Esophagus squamous epithelium (tissue), 5 donors: Measurements from ENCODE around the gene CCDC61. TPM values are rescaled to one million over a fixed set of nuclear protein-coding genes. Genes with fewer than 3 reads are reported as not detected.
A peak's percentile ranks its signal among the peaks of the same experiment; 100 is the strongest.

Experiments used
- DNase-seq: peaks from one replicate; lab custom pipeline; 2025; lab: John Stamatoyannopoulos, UW
- H3K27ac ChIP-seq, 4 donors: fragments of 200-600 bp; sonication (generic); one replicate each; pipeline ENCODE4 v1.5.1; 2016 to 2019; ENCODE audit warnings: mild to moderate bottlenecking in 1 of 4
- H3K27me3 ChIP-seq, 4 donors: fragments of 200-600 bp; sonication (generic); 1 replicate in 3 of 4; 2 replicates in 1 of 4; pipeline versions ENCODE4 v1.5.1 to v1.6.0; 2017 to 2021; ENCODE audit warnings: antibody characterized with exemption in 1 of 4
- H3K36me3 ChIP-seq, 3 donors: fragments of 200-600 bp; sonication (generic); one replicate each; pipeline ENCODE4 v1.5.1; 2016 to 2019
- H3K4me1 ChIP-seq, 3 donors: fragments of 200-600 bp; sonication (generic); one replicate each; pipeline ENCODE4 v1.5.1; 2017 to 2019
- H3K4me3 ChIP-seq, 4 donors: fragments of 200-600 bp; sonication (generic); 1 replicate in 3 of 4; 2 replicates in 1 of 4; pipeline ENCODE4 v1.5.1; 2016 to 2019; ENCODE audit warnings: mild to moderate bottlenecking in 2 of 4, moderate library complexity in 1 of 4
- H3K9me3 ChIP-seq, 3 donors: fragments of 200-600 bp; sonication (generic); one replicate each; pipeline ENCODE4 v1.5.1; 2016 to 2019
- CTCF ChIP-seq, 6 experiments: fragments of 450-650 bp in 4 of 6; fragments of 200-600 bp in 2 of 6; sonication (generic) in 2 of 6; IDR thresholded peaks; one replicate each; pipeline ENCODE4 v1.5.1; 2016 to 2019; ENCODE audit warnings: antibody characterized with exemption in 6 of 6, mild to moderate bottlenecking in 4 of 6, moderate library complexity in 4 of 6
- POLR2A ChIP-seq, 4 donors: fragments of 450-650 bp; IDR thresholded peaks; one replicate each; pipeline ENCODE4 v1.6.1; 2017; ENCODE audit warnings: antibody characterized with exemption in 4 of 4, mild to moderate bottlenecking in 4 of 4, moderate library complexity in 3 of 4
- WGBS, 2 donors: methylation state at CpG; one replicate each; pipeline ENCODE4 v1.1.5; 2018; 5-methylcytosine and 5-hydroxymethylcytosine counted together
- intact Hi-C: fragments of 100-400 bp; cut with DNase I; formaldehyde crosslinking; loops from one replicate; pipeline ENCODE4 v1.15.0; 2022
- total RNA-seq, 4 donors: library from RNA; depleted of rRNA; stranded (reverse); fragments of >200 nt; gene quantifications; one replicate each; pipeline ENCODE4 v1.1.0, GENCODE V29; 2016
- donor health status: DM: yes; HTN: yes; CAD: no.

The CCDC61 gene
- total RNA-seq, 4 donors from 2014 or later, result 5.9 to 9.5 (median 7.4) TPM

GRCh38 chr19:45953676-45954075 lies 41.6 kb upstream of the CCDC61 start:
- intact Hi-C loops, result no loop called here

GRCh38 chr19:45954156-45954555 lies 41.1 kb upstream of the CCDC61 start:
- Histone ChIP-seq H3K9me3 (no peaks in the 10 kb centered on the region), H3K4me3 (no peak overlapping the region), H3K4me1 (peaks cover 5 to 23% (median 8%) of the 10 kb centered on the region in 3 donors), H3K27ac (no peak overlapping the region), H3K27me3 (peaks cover 0 to 85% (median 0%) of the 10 kb centered on the region in 4 donors), H3K36me3 (no peaks in the 10 kb centered on the region)
- TF ChIP-seq CTCF (IDR thresholded peaks at IDR 0.05) (no peak), POLR2A (IDR thresholded peaks at IDR 0.05) (no peak)
- DNase-seq, result no peak
- WGBS, 2 donors, result 25 to 34% methylated on average over 2 of the region's 9 CpGs
- intact Hi-C loops, result no loop called here

More at GRCh38 chr19:45953676-45954075, 41.6 kb upstream of the CCDC61 start:
- peaks cover 5 to 23% (median 8%) of the 10 kb centered on the region in 3 donors for H3K4me1 ChIP-seq
- TF ChIP-seq POLR2A (IDR thresholded peaks at IDR 0.05) (no peak), CTCF (IDR thresholded peaks at IDR 0.05) (no peak)
- no peaks in the 10 kb centered on the region for H3K36me3 ChIP-seq
- no peak overlapping the region for H3K27ac ChIP-seq
- peaks cover 0 to 81% (median 0%) of the 10 kb centered on the region in 4 donors for H3K27me3 ChIP-seq
- no peaks in the 10 kb centered on the region for H3K9me3 ChIP-seq
- WGBS, 2 donors, result 43 to 73% methylated on average over 1 of the region's 8 CpGs
- no peak overlapping the region for H3K4me3 ChIP-seq
- DNase-seq, result no peak

GRCh38 chr19:45955905-45956608 lies 39.2 kb upstream of the CCDC61 start:
- Histone ChIP-seq H3K4me1 (peaks cover 5 to 29% (median 8%) of the 10 kb centered on the region in 3 donors), H3K27ac (peak overlapping the region in 2 of 4 donors; percentile 16 to 57), H3K9me3 (no peaks in the 10 kb centered on the region), H3K36me3 (no peaks in the 10 kb centered on the region), H3K27me3 (peaks cover 0 to 97% (median 0%) of the 10 kb centered on the region in 4 donors), H3K4me3 (no peak overlapping the region)
- WGBS, 2 donors, result 19 to 32% methylated on average over 11 to 12 of the region's 13 CpGs
- no peak for DNase-seq
- no peak for TF ChIP-seq POLR2A (IDR thresholded peaks at IDR 0.05)
- intact Hi-C loops, result no loop called here

- peaks cover 0 to 20% (median 2%) of the 10 kb centered on the region in 3 donors for H3K4me1 ChIP-seq
- no peaks in the 10 kb centered on the region for H3K36me3 ChIP-seq
- no peak overlapping the region for H3K4me3 ChIP-seq
- WGBS, 2 donors, result 82 to 88% methylated on average over 6 of the region's 6 CpGs
- H3K27ac ChIP-seq, result peak overlapping the region in 1 of 4 donors; percentile 33
- TF ChIP-seq POLR2A (IDR thresholded peaks at IDR 0.05), result no peak
- TF ChIP-seq CTCF (IDR thresholded peaks at IDR 0.05), result no peak
- H3K9me3 ChIP-seq, result no peaks in the 10 kb centered on the region
- DNase-seq, result no peak
- peaks cover 0 to 95% (median 0%) of the 10 kb centered on the region in 4 donors for H3K27me3 ChIP-seq
- intact Hi-C loops, result no loop called here
Observed at GRCh38 chr19:45958320-45958719, 36.9 kb upstream of the CCDC61 start.

GRCh38 chr19:45958769-45959516 lies 36.3 kb upstream of the CCDC61 start:
- TF ChIP-seq CTCF (IDR thresholded peaks at IDR 0.05), result no peak
- no peaks in the 10 kb centered on the region for H3K9me3 ChIP-seq
- H3K36me3 ChIP-seq, result no peaks in the 10 kb centered on the region
- peaks cover 0 to 20% (median 0%) of the 10 kb centered on the region in 3 donors for H3K4me1 ChIP-seq
- H3K27me3 ChIP-seq, result peaks cover 0 to 95% (median 0%) of the 10 kb centered on the region in 4 donors
- intact Hi-C loops, result no loop called here
- peak overlapping the region in 2 of 4 donors; percentile 1 to 33 for H3K27ac ChIP-seq
- WGBS, 2 donors, result 58 to 65% methylated on average over 7 to 11 of the region's 12 CpGs
- no peak for DNase-seq
- no peak overlapping the region for H3K4me3 ChIP-seq
